Activated CD8-positive, alpha-beta memory T cell treated with anti-CD3 and anti-CD28 coated beads for 24 hours (primary cell): ENCODE results near the gene SEPTIN12.

Experiments used
- DNase-seq: peaks from one replicate; pipeline ENCODE4 v3.0.0-alpha.2; 2020

The SEPTIN12 gene, protein sequence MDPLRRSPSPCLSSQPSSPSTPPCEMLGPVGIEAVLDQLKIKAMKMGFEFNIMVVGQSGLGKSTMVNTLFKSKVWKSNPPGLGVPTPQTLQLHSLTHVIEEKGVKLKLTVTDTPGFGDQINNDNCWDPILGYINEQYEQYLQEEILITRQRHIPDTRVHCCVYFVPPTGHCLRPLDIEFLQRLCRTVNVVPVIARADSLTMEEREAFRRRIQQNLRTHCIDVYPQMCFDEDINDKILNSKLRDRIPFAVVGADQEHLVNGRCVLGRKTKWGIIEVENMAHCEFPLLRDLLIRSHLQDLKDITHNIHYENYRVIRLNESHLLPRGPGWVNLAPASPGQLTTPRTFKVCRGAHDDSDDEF

DNA sequence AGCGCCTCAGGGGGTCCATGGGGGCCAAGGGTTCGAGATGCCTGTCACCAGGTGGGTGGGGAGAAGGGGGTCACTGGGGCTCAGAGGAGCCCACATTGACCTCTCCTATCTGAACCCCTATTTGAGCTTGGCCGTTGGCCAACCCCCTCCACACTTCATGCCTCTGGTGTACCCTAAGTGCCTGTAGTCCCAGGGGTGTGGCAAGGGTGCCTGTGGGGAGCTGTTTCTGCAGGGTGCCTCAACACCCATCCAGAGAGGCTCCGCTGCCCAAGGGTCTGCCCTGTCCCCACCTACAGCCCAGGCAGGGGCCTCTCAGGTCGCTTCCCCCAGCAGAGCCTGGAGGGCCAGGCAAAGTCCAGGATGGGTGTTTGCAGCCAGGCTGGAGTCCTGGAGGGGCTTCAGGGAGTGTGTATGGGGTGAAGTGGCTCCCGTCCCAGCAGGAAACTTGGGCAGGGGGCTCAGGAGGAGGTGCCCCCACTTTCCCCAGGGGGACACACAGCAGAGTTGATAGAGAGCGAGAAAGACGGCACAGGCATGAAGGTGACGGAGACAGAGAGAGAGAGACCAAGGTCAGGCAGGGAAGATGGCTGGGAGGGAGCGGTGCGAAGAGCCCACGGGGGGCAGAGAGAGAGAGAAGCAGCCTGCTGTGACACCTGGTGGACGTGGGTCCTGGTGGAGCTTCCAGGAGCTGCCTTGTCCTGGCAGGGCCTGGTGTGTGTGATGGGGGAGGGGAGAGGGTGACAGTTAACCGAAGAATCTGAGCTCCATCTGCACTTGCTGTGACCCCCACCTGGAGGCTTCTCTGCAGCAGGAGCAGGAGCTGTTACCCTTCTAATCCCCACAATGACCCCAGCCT, at the start of gene SEPTIN12:
SEPTIN12 (minus strand) TSS at position 719 of the 856 bp plus-strand sequence; CDS start at position 19, 700 bp downstream.
- DNase-seq, result no peak

DNA sequence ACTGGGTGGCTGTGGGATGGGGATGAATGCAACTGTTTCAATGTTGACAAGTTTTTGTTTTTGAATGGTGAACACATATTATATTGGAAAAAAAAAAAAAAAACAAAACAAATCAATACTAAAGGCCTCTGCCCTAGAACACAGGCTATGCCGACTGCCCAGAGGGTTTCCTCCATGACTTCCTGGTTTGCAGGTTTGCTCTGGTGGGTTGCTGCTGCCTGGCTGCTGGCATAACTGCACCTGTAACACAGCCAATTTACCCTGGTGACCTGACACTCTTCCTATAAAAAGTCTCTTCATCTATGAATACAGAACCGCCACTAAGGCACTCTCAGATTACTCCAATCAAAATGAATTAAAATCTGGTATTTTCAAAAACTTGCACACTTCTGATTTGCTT, 48.6 kb upstream of the SEPTIN12 start:
- no peak for DNase-seq

DNA sequence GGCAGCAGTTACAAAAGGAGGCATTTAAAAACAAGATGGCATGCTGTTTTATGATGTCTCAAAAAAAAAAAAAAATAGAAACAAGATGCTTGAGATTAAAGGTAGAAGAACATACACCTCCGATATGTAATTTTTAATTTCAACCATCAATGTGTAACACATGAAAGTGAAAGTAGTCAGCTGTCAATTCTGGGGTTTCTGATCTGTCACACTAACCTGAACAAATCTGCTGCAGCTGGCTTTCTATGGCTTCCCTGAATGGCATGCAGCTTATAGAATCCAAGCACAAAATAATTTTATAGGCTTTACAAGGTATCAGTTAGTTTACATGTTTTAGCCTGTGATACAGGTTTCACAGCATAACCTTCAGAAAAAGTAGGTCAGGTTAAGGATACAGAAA, 45.4 kb upstream of the SEPTIN12 start:
- no peak for DNase-seq

DNA sequence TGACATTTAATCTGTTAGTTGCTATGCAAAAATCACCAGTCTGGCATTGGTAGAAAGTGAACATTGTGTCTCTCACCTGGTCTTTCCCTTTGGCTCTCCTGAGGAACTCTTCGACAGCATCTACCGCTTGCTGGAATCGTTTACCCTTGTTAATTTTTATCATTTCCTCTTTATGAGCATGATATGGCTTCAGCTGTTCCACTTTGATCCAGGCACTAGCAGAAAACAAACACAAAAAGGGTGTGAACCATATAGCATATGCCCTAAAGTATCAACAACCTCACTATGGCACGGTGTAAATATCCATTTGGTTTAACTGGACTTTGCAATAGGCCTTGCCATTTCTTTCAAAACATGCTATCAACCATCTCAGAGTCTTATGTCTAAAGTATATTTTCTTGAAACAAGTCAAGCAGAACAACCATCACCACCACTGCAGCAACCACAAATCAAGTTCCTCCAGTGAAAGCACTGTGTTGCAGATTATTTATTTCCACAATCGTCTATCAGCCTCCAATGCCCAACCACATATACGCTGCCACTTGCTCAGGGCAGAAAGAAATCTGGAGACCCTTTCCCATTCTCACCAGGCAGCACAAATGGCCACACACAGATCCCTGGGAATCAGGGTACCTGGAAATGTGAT, 44.7 kb upstream of the SEPTIN12 start:
- DNase-seq, result no peak

DNA sequence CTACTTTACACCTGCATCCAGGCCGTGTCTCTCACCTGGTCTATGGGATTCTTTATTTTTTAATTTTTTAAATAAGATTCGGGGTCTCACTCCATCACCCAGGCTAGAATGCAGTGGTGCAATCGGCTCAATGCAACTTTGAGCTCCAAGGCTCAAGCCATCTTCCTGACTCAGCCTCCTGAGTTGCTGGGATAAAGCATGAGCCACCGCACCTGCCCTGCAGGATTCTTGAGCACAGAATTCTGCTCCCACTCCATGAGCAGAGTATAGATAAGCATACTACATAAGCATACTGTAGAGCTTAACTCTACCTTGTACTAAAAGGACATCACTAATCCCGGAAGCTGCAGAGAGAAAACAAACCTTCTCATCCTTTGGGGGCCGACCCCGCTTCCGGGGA, 43.5 kb upstream of the SEPTIN12 start:
- no peak for DNase-seq

DNA sequence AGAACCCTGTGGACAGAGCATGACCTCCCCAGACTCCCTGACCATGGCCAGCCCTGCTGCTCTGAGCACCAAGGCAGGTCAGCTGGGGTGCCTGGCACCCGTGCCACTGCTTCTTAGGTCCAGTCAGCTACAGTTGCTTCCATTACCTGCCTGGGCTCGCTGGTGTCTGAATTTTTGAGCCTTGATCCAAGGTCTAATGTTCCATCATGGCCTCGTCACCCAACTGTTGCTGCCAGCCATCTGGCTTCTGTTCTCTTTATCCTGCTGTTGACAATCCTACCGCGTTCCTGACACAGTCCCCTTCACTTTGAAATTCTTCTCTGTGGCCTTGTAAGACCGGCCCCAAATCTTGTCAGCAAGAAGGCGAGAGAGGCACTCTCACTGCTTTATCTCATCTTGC, 42.3 kb upstream of the SEPTIN12 start:
- DNase-seq, result no peak

DNA sequence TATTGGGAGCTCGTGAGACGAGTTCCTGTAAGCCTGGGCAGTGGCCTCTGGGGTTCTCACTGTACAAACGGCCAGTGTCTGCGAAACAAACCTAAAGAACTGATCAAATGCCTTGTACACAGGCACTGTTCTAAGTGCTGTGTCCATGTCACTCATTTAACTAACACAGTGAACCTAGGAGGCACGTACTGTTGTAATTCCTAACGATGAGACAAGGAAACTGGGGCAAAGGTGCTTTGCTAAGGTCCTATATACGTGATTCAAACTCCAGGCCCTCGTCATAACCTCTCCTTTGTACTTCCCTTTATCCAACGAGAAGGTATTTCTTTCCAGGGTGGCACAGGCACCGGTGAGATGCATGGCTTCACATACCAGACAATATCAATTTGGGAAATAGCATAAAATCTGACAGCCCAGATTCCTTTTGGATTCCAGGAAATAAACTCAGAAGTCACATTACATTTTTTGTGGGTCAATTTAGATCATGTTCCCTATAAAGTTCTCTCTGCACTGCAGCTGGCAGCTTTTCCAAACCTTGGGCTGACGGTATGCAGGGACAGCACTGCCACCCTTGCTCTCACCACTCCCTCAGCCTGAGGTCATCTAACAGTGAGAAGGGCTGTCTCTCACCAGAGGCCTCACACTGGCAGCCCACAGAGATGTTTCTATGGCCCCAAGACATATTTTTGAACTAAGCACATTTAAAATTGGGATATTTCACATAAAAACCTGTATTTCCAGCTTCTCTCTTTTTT, 40.6 kb upstream of the SEPTIN12 start:
- no peak for DNase-seq

DNA sequence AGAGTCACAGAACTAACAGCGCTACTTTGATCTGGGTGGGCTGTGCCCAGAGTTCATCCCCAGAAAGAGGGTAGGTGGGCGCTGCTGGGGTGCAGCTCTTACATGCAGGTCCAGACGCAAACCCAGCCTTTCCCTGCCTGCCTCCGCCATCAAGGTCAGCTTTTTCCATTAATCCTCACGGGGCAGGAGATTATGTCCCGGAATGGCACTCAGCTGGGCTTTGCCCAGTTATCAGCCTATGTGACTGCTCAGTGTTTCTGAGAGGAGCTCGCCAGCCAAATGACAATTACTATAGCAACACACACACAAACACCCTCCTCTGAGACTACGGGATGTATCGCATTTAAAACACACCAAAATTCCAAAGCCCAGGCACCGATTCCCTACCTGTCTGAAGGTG, 38.8 kb upstream of the SEPTIN12 start:
- no peak for DNase-seq

DNA sequence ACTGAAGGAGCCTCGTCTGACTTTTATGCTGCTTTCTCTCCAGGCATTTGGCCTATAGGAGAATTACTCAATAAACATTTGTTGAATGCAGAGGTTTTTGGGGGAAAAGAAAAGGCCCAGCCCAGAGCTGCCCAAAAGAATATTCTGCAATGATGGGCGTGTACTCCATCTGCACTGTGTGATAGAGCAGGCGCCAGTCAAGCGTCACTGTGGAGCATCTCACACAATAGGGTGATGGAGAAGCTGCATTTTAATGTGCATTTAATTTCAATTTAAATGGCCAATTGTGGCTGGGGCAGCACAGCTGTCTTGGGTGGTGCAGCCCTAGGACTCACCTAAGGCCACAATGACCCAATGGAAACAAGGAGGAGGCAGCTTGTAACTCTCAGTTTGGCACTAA, 38.4 kb upstream of the SEPTIN12 start:
- DNase-seq, result no peak

DNA sequence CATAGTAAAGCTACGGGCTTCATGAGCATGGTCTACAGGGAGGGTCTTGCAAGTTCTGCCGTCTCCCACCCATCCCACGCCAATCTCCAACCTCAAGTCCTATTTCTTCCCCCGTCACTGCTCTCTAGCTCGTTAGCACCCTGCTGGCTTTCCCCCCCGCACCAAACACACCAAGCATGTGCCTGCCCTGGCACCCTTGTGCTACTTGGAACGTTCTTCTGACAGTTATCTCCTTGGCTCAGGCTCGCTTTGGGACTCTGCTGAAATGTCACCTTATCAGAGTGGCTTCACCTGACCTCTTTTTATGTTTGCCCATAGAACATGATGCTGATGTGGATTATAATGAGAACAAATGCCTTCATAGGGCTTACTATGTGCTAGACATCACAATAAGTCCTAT, 37.1 kb upstream of the SEPTIN12 start:
- no peak for DNase-seq

DNA sequence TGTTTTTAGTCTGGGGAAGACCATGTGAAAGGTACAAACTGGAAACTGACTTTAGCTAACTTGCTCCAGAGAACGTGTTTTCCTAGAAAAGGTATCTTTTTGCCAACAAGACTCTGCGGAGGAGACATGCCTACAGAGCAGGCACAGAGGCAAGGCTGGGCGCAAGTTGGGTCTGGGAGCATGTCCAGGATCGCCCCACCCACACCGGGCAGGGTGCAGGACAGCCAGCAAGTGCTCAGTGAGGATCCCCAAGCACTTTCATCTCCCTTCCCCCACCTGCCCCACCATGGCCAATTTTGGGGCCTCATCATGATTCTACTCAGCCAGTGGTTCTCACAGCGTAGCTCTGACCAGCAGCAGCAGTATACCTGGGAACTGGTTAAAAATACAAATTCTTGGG, 32.5 kb upstream of the SEPTIN12 start:
- DNase-seq, result no peak

DNA sequence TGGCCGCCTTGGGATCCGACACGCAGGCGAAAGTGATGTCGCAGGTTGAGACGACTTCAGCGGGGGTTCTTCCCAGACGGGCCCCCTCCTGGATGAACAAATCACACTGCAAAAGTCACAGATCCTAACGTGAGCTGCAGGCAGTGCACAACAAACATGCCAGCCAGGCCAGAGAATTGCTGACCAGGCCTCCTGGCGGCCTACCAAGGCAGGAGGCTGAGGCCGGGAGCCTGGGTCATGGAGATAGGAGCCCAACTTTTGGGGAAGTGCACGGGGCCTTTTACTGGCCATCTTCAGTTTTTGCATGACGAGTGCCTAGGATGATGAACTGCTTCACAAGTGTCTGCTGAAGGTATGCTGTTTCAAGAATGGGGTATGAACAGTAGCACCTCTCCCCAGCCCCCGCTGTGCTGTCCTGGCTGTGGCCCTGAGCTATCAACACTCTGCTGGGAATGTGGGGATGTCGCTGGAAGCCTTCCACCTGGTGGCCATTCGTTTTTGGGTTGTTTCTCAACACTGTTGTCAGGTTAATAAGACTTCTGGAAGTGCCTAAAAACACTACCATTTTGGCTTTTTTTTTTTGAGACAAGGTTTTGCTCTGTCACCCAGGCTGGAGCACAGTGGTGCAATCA, 26.5 kb upstream of the SEPTIN12 start:
- DNase-seq, result no peak

DNA sequence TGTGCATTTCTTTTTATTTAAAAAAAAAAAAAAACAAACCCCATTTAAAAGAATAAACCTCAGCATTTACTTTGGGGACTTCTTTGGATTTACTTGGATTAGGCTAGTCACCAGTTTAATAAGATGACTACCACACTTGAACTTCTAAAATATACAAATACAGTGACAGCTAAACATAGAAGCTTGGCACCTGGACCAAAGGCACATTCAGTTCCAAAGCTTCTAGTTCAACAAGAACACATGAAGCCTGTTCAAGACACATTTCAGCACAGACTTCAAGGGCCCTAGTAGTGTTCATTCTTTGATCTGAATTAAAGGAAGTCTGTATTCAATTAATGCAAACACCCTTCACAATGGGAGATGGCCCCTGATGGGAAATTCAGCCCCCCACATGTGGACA, 25.9 kb upstream of the SEPTIN12 start:
- no peak for DNase-seq

DNA sequence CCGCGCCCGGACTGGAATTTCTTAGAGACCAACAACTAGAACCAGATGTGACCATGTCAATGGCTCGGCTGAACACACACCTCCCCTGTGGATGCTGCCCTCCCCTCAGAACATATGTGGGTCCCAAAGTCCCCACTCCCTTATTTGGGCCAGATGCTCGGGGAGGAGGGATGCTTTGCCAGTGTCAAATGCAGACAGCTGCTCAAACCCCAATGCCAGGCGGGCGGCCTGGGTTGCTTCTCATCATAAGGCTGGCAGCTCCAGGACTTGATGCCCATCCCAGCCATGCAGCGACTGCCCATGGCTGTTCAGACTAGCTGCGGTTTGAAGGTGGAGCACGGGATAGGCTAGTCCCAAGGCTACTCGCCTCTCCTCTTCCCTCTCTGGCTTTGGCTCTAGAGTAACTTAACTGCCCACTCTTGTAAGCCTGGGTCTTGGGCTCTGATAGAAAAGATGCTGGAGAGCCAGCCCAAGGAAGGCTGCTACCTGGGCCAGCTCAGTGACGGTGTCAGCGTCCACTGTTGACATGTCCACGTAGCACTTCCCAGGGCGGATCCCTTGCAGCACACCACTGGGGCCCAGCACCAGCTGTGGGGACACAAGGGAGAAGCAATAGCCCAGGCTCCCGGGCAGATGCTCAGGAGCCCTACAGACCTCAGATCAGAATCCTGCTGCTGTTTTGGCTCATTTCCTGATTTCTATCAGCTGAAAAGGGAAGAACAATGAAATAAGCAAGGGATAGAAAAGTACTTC, 25.3 kb upstream of the SEPTIN12 start:
- no peak for DNase-seq

DNA sequence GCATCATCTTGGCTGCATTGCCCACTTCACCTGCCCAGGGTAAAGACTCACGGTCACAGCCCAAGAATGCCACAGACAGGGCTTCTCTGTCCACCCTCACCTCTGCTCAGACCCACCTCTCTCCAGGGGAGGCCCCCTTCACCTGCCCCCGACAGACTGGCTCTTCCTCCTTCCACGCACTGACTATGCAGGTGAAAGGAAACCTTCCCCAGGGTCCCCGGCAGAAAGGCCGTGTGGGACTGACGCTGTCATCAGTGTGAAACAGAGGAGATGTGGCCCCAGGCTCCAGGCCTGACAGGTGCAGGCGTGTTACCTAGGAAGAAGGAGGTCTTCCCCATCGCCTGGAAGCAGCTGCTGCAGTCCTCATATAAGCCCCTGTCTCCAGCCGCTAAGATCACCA, 23.6 kb upstream of the SEPTIN12 start:
- DNase-seq, result no peak

DNA sequence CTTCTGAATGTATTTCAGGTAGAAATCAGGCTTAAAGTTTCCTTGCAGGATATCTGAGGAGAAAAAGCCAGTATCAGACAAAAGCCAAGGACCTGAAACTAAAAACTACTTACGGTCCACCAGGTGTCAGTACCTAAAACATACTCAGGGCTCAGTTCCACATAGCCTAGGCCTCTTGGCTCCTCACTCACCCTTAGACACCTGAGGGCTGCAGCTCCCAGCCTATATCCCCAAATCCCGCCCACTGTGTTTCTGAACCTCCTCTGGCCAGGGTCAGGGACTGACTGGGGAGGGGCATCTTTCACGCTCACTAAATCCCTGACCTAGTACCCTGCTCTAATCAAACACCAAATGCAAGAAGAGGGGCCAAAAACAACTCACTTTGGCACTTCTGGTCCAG, 23.1 kb upstream of the SEPTIN12 start:
- DNase-seq, result no peak

DNA sequence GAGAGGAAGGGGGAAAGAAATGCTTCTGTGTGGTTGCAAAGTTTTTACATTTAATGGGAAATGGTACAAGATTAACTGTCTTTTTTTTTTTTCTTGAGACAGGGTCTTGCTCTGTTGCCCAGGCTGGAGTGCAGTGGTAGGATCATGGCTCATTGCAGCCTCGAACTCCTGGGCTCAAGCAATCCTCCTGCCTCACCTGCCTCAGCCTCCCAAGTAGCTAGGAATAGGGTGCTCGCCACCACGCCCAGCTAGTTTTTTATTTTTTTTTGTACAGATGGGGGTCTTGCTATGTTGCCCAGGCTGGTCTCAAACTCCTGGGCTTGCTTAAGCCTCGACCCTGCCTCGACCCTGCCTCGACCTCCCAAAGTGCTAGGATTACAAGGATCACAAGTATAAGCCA, 18.1 kb upstream of the SEPTIN12 start:
- no peak for DNase-seq

DNA sequence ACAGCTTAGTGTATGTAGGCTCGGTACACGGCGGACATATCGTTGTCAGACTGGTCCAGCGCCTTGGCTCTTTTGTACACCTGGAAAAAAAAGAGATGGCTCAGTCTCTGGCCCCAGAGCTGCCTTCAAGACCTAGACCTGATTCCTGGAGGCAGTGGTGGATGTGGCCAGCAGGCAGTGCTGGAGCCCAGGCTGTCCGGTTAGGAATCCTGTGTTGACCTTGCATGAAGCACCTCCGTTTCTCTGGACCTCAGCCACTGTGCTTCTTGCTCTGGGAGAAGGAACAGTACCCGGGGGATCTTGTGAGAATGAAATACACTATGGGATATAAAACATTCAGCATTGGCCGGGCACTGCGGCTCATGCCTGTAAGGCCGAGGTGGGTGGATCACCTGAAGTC, 17.1 kb upstream of the SEPTIN12 start:
- no peak for DNase-seq

DNA sequence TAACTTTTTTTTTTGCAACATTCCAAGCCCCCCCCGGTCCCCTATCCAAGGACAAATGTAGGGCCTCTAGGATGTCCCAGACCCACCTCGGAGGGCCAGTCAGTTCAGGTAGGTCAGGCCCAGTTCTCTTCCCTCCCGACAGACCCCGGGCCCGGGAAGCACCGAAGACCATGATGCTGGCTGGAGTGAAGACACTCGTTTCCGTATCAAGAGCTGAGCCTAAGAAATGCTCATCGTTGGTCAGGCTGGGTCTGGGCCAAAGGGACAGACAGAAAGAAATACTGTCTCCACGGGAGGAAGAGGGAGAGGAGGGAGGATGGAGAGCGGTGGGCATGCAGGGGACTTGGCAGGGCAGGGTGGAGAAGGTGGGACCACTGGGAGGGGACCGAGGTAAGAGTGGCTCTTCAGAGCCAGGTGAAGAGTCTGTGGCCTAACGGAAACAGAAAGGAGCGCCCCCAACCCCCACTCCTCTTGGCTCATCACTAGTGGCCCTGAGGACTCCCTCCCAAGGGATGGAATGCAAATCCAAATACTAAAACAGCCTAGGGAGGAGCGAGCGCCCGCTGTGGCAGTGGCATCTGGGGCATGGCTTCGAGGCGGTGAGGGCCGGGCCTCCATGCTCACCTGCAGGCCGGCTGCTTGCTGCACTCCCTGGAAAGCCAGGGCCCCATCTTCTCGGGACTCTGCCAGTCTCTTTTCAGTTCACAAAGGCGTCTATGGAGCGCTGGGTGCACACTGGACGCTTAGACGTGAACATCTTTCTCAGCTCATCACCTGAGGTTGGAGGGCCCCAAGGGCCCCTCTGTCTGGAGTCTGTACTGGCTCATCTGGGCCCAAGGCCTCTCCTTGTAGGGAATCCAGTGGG, 16.0 kb upstream of the SEPTIN12 start:
- DNase-seq, result no peak

DNA sequence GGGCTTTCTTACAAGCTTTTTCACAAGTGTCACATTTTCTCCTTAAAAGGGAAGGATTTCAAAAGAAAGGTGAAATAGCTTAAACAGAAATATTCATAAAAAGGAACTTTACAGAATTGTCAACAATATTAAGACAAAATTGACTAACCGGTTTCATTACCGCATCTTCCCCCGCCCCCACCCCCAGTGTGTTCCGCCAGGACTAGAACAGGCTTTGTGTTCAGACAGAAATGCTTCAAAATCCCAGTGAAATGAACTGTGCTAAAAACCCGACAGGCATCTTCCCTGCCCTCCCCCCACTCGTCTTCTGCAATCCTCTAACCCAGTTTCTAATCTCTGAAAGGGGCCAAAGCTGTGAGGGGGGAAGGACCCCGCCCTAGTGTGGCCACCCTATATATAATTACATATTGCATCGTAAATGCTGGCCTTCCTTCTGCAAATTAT, 15.3 kb upstream of the SEPTIN12 start:
- no peak for DNase-seq
